OCI-LY3 (cell line): ENCODE data around the gene KRT84.

ENCODE experiments used
- H2AFZ ChIP-seq: fragments of 200-600, 300-600 bp; shearing (Covaris generic); 2 replicates; pipeline ENCODE4 v1.6.0; 2014; ENCODE audit warnings: antibody characterized with exemption, low read depth, low read length
- H3K27ac ChIP-seq: fragments of 200-600, 300-600 bp; sonication (generic); 2 replicates; pipeline ENCODE4 v1.5.1; 2014; ENCODE audit warnings: mild to moderate bottlenecking, low read length, moderate library complexity, mixed read lengths
- H3K27me3 ChIP-seq: fragments of 200-600, 300-600 bp; sonication (generic); 2 replicates; pipeline ENCODE4 v1.6.1; 2014; ENCODE audit warnings: low read depth, low read length, mixed read lengths
- H3K36me3 ChIP-seq: fragments of 200-600, 300-600 bp; sonication (generic); replicated peaks from 2 replicates; pipeline ENCODE3; 2014; ENCODE audit warnings: low read depth, low read length, mixed read lengths
- H3K4me1 ChIP-seq: fragments of 300-600, 200-600 bp; sonication (generic); 2 replicates; pipeline ENCODE4 v1.6.1; 2014; ENCODE audit warnings: low read length, mixed read lengths
- H3K4me2 ChIP-seq: fragments of 200-600, 300-600 bp; sonication (generic); 2 replicates; pipeline ENCODE4 v1.6.1; 2014; ENCODE audit warnings: low read length, mixed read lengths
- H3K4me3 ChIP-seq: fragments of 300-600, 200-600 bp; sonication (generic); 2 replicates; pipeline ENCODE4 v1.5.1; 2014; ENCODE audit warnings: antibody characterized with exemption, mild to moderate bottlenecking, low read length, moderate library complexity
- H3K79me2 ChIP-seq: fragments of 300-600, 200-600 bp; shearing (Covaris generic); 2 replicates; pipeline ENCODE4 v1.6.1; 2014; ENCODE audit warnings: mild to moderate bottlenecking, low read length, mixed read lengths
- H3K9ac ChIP-seq: fragments of 300-600, 200-600 bp; shearing (Covaris generic); 2 replicates; pipeline ENCODE4 v1.6.0; 2014; ENCODE audit warnings: mild to moderate bottlenecking, low read length, moderate library complexity
- H3K9me3 ChIP-seq: fragments of 200-600, 300-600 bp; shearing (Covaris generic); 2 replicates; pipeline ENCODE4 v1.6.1; 2014; ENCODE audit warnings: low read length, mixed read lengths; ENCODE audit not compliant: insufficient read depth
- H4K20me1 ChIP-seq: fragments of 200-600, 300-600 bp; sonication (generic); 2 replicates; pipeline ENCODE4 v1.6.1; 2016; ENCODE audit warnings: low read length, mixed read lengths; ENCODE audit not compliant: insufficient read depth
- CTCF ChIP-seq: fragments of 200-600, 300-600 bp; sonication (generic); IDR thresholded peaks from 2 replicates; pipeline ENCODE4 v1.5.1; 2014; ENCODE audit warnings: antibody characterized with exemption, low read length, low read depth
- EZH2phosphoT487 ChIP-seq: fragments of 200-600 bp; shearing (Covaris generic); IDR thresholded peaks from 2 replicates; pipeline ENCODE4 v1.6.1; 2018; ENCODE audit warnings: antibody characterized with exemption, mixed run types, low read depth

The KRT84 gene

GRCh38 chr12:52398176-52398575 lies 12.7 kb upstream of the KRT84 start:
- Histone ChIP-seq H3K9me3 (no peaks in the 10 kb centered on the region), H3K9ac (no peak overlapping the region), H3K4me2 (no peak overlapping the region), H4K20me1 (no peaks in the 10 kb centered on the region), H3K36me3 (no peaks in the 10 kb centered on the region), H3K79me2 (no peaks in the 10 kb centered on the region), H3K4me3 (no peak overlapping the region), H3K4me1 (peaks cover 7% of the 10 kb centered on the region), H3K27me3 (peaks cover 9% of the 10 kb centered on the region), H2AFZ (no peak overlapping the region), H3K27ac (no peak overlapping the region)
- no peak for TF ChIP-seq CTCF
- no peak for TF ChIP-seq EZH2phosphoT487

- H3K36me3 ChIP-seq = no peaks in the 10 kb centered on the region
- no peak overlapping the region for H3K9ac ChIP-seq
- peaks cover 7% of the 10 kb centered on the region for H3K4me1 ChIP-seq
- no peaks in the 10 kb centered on the region for H4K20me1 ChIP-seq
- no peaks in the 10 kb centered on the region for H3K79me2 ChIP-seq
- TF ChIP-seq EZH2phosphoT487 (no peak), CTCF (no peak)
- H3K9me3 ChIP-seq = no peaks in the 10 kb centered on the region
- no peak overlapping the region for H3K4me2 ChIP-seq
- no peak overlapping the region for H3K27ac ChIP-seq
- H3K27me3 ChIP-seq = peaks cover 9% of the 10 kb centered on the region
- H3K4me3 ChIP-seq = no peak overlapping the region
- no peak overlapping the region for H2AFZ ChIP-seq
These were observed 11.2 kb upstream of the KRT84 start for GRCh38 chr12:52396656-52397055.

GRCh38 chr12:52395761-52396434 lies 10.4 kb upstream of the KRT84 start:
- Histone ChIP-seq H2AFZ (no peak overlapping the region), H3K27me3 (peaks cover 9% of the 10 kb centered on the region), H3K36me3 (no peaks in the 10 kb centered on the region), H3K9me3 (no peaks in the 10 kb centered on the region), H3K27ac (no peak overlapping the region), H3K4me2 (no peak overlapping the region), H3K4me3 (no peak overlapping the region), H4K20me1 (no peaks in the 10 kb centered on the region), H3K4me1 (peaks cover 7% of the 10 kb centered on the region), H3K9ac (no peak overlapping the region), H3K79me2 (no peaks in the 10 kb centered on the region)
- no peak for TF ChIP-seq EZH2phosphoT487
- TF ChIP-seq CTCF = peak; percentile 48

- TF ChIP-seq CTCF (no peak), EZH2phosphoT487 (no peak)
- Histone ChIP-seq H3K27ac (no peak overlapping the region), H3K4me1 (peaks cover 7% of the 10 kb centered on the region), H3K36me3 (no peaks in the 10 kb centered on the region), H4K20me1 (no peaks in the 10 kb centered on the region), H3K27me3 (peaks cover 9% of the 10 kb centered on the region), H2AFZ (no peak overlapping the region), H3K9me3 (no peaks in the 10 kb centered on the region), H3K9ac (no peak overlapping the region), H3K4me3 (no peak overlapping the region), H3K79me2 (no peaks in the 10 kb centered on the region), H3K4me2 (no peak overlapping the region)
These were observed 9.5 kb upstream of the KRT84 start for GRCh38 chr12:52394836-52395405.
